Lower leg skin (tissue), 3 donors: Measurements from ENCODE around the gene PARG.

Source experiments
- CTCF ChIP-seq, 3 donors: fragments of 450-650 bp; IDR thresholded peaks; one replicate each; pipeline ENCODE4 v1.5.1; 2016; ENCODE audit warnings: antibody characterized with exemption in 3 of 3, mild to moderate bottlenecking in 3 of 3, moderate library complexity in 2 of 3
- POLR2A ChIP-seq, 2 donors: fragments of 450-650 bp; IDR thresholded peaks; one replicate each; pipeline ENCODE4 v1.6.1; 2016 to 2017; ENCODE audit warnings: antibody characterized with exemption in 2 of 2, mild to moderate bottlenecking in 1 of 2, moderate library complexity in 1 of 2

GRCh38 chr10:49784681-49785080, 157.1 kb downstream of the PARG start:
- no peak for TF ChIP-seq CTCF (IDR thresholded peaks at IDR 0.05)
- no peak for TF ChIP-seq POLR2A (IDR thresholded peaks at IDR 0.05)
